Cardiac muscle cell (in vitro differentiated cells and primary cell): ENCODE data around the gene SLCO1B3. TPM values are rescaled to one million over a fixed set of nuclear protein-coding genes. Genes with fewer than 3 reads are reported as not detected.
A peak's percentile ranks its signal among the peaks of the same experiment; 100 is the strongest.

Experiments used
- DNase-seq, 2 donors: peaks; one replicate each; pipeline versions ENCODE4 v3.0.0 to v3.0.0-alpha.2; 2010 to 2017; ENCODE audit warnings: low read depth in 1 of 2, low spot score in 1 of 2
- H3K27ac ChIP-seq: fragments of 200-600 bp; sonication (generic); 2 replicates; pipeline ENCODE4 v1.5.1; 2016
- H3K27me3 ChIP-seq: fragments of 200-600 bp; sonication (generic); 2 replicates; pipeline ENCODE4 v1.6.0; 2016; ENCODE audit warnings: control low read depth
- H3K36me3 ChIP-seq: fragments of 200-600 bp; sonication (generic); 2 replicates; pipeline ENCODE4 v1.5.1; 2016; ENCODE audit warnings: control low read depth
- H3K4me1 ChIP-seq: fragments of 200-600 bp; sonication (generic); 2 replicates; pipeline ENCODE4 v1.8.1; 2017; ENCODE audit warnings: low read depth, mild to moderate bottlenecking, mixed run types
- H3K4me3 ChIP-seq: fragments of 200-600 bp; sonication (generic); 2 replicates; pipeline ENCODE4 v1.5.1; 2016; ENCODE audit warnings: mild to moderate bottlenecking
- H3K9me3 ChIP-seq: fragments of 200-600 bp; sonication (generic); 2 replicates; pipeline ENCODE4 v1.5.1; 2017; ENCODE audit warnings: low read depth, mild to moderate bottlenecking, control low read depth
- CTCF ChIP-seq: IDR thresholded peaks from 2 replicates; pipeline ENCODE4 v1.5.1; 2012; ENCODE audit warnings: low read depth, mild to moderate bottlenecking, low read length
- polyA plus RNA-seq: library from polyadenylated mRNA; unstranded; fragments of >200 nt; fragmentation: Nextera tagmentation; extraction: Ambion mirVana; gene quantifications from 2 replicates; pipeline ENCODE4 v1.2.1, GENCODE V29; 2016
- total RNA-seq: library from RNA; depleted of rRNA; stranded (reverse); fragments of >200 nt; gene quantifications from 2 replicates; pipeline ENCODE4 v1.2.3, GENCODE V29; 2016

SLCO1B3 gene
- total and polyA plus RNA-seq, 2 experiments from 2014 or later = not detected

GRCh38 chr12:20798554-20798953 is 12.0 kb upstream of the SLCO1B3 start:
- H3K9me3 ChIP-seq = no peaks in the 10 kb centered on the region

GRCh38 chr12:20800160-20800559 is 10.3 kb upstream of the SLCO1B3 start:
- no peak overlapping the region for H3K4me3 ChIP-seq
- no peak for TF ChIP-seq CTCF
- no peaks in the 10 kb centered on the region for H3K9me3 ChIP-seq
- no peak overlapping the region for H3K27ac ChIP-seq
- H3K36me3 ChIP-seq = no peaks in the 10 kb centered on the region
- H3K4me1 ChIP-seq = no peaks in the 10 kb centered on the region
- no peak for DNase-seq
- no peaks in the 10 kb centered on the region for H3K27me3 ChIP-seq

More at GRCh38 chr12:20798554-20798953, 12.0 kb upstream of the SLCO1B3 start:
- Histone ChIP-seq H3K4me1 (no peaks in the 10 kb centered on the region), H3K27ac (no peak overlapping the region), H3K4me3 (no peak overlapping the region), H3K27me3 (no peaks in the 10 kb centered on the region), H3K36me3 (no peaks in the 10 kb centered on the region)
- DNase-seq = peak; percentile 28 to 31
- peak; percentile 18 for TF ChIP-seq CTCF

- H3K27me3 ChIP-seq = no peaks in the 10 kb centered on the region
- DNase-seq = no peak
- no peak for TF ChIP-seq CTCF
- no peak overlapping the region for H3K27ac ChIP-seq
- no peaks in the 10 kb centered on the region for H3K9me3 ChIP-seq
- H3K4me3 ChIP-seq = no peak overlapping the region
- H3K4me1 ChIP-seq = no peaks in the 10 kb centered on the region
- H3K36me3 ChIP-seq = no peaks in the 10 kb centered on the region
Measured at GRCh38 chr12:20801035-20801434, 9.5 kb upstream of the SLCO1B3 start.

- H3K4me1 ChIP-seq = no peaks in the 10 kb centered on the region
- DNase-seq = no peak
- TF ChIP-seq CTCF = no peak
- H3K9me3 ChIP-seq = no peaks in the 10 kb centered on the region
- H3K27me3 ChIP-seq = no peaks in the 10 kb centered on the region
- H3K36me3 ChIP-seq = no peaks in the 10 kb centered on the region
- H3K4me3 ChIP-seq = no peak overlapping the region
- no peak overlapping the region for H3K27ac ChIP-seq
Measured at GRCh38 chr12:20805921-20806320, 4.6 kb upstream of the SLCO1B3 start.

- H3K9me3 ChIP-seq = no peaks in the 10 kb centered on the region
- H3K4me1 ChIP-seq = no peaks in the 10 kb centered on the region
- TF ChIP-seq CTCF = no peak
- no peak overlapping the region for H3K4me3 ChIP-seq
- no peak overlapping the region for H3K27ac ChIP-seq
- no peaks in the 10 kb centered on the region for H3K36me3 ChIP-seq
- no peaks in the 10 kb centered on the region for H3K27me3 ChIP-seq
- DNase-seq = no peak
Measured at GRCh38 chr12:20807192-20808080, 3.1 kb upstream of the SLCO1B3 start.
